Ishikawa (cell line): Measurements from ENCODE around the gene BTBD1.

Source experiments
- CEBPB ChIP-seq: IDR thresholded peaks from 2 replicates; pipeline ENCODE4 v1.6.1; 2012
- CREB1 ChIP-seq: IDR thresholded peaks from 2 replicates; pipeline ENCODE4 v1.6.1; 2012; ENCODE audit warnings: low read depth
- EGR1 ChIP-seq: IDR thresholded peaks from 2 replicates; pipeline ENCODE4 v1.6.1; 2012
- EP300 ChIP-seq: IDR thresholded peaks from 2 replicates; pipeline ENCODE4 v1.6.1; 2012; ENCODE audit warnings: borderline replicate concordance
- FOXM1 ChIP-seq: IDR thresholded peaks from 2 replicates; pipeline ENCODE4 v1.6.1; 2012; ENCODE audit warnings: low read depth, borderline replicate concordance
- MAX ChIP-seq: IDR thresholded peaks from 2 replicates; pipeline ENCODE4 v1.6.1; 2012
- NFIC ChIP-seq: IDR thresholded peaks from 2 replicates; pipeline ENCODE4 v1.6.1; 2012
- RAD21 ChIP-seq: IDR thresholded peaks from 2 replicates; pipeline ENCODE4 v1.6.1; 2012; ENCODE audit warnings: low read depth
- REST ChIP-seq: IDR thresholded peaks from 2 replicates; pipeline ENCODE4 v1.6.1; 2012; ENCODE audit warnings: low read depth, mild to moderate bottlenecking
- TAF1 ChIP-seq: IDR thresholded peaks from 2 replicates; pipeline ENCODE4 v1.6.1; 2012; ENCODE audit warnings: low read depth, mild to moderate bottlenecking
- YY1 ChIP-seq: IDR thresholded peaks from 2 replicates; pipeline ENCODE4 v1.6.1; 2012; ENCODE audit warnings: low read depth
- ZBTB7A ChIP-seq: IDR thresholded peaks from 2 replicates; pipeline ENCODE4 v1.6.1; 2012; ENCODE audit warnings: low read depth

- TF ChIP-seq YY1 (no peak), MAX (no peak), EP300 (no peak), RAD21 (no peak), TAF1 (no peak), ZBTB7A (no peak), CEBPB (no peak), NFIC (no peak), REST (no peak), CREB1 (no peak), EGR1 (no peak), FOXM1 (no peak)
These were observed 48.9 kb upstream of the BTBD1 start for GRCh38 chr15:83115831-83116565.
